Cardiac muscle cell (in vitro differentiated cells and primary cell): ENCODE results near the gene SLC12A5. TPM values are rescaled to one million over a fixed set of nuclear protein-coding genes. Genes with fewer than 3 reads are reported as not detected.

ENCODE experiments used
- DNase-seq, 2 donors: peaks; one replicate each; pipeline versions ENCODE4 v3.0.0 to v3.0.0-alpha.2; 2010 to 2017; ENCODE audit warnings: low read depth in 1 of 2, low spot score in 1 of 2
- H3K27ac ChIP-seq: fragments of 200-600 bp; sonication (generic); 2 replicates; pipeline ENCODE4 v1.5.1; 2016
- H3K27me3 ChIP-seq: fragments of 200-600 bp; sonication (generic); 2 replicates; pipeline ENCODE4 v1.6.0; 2016; ENCODE audit warnings: control low read depth
- H3K36me3 ChIP-seq: fragments of 200-600 bp; sonication (generic); 2 replicates; pipeline ENCODE4 v1.5.1; 2016; ENCODE audit warnings: control low read depth
- H3K4me1 ChIP-seq: fragments of 200-600 bp; sonication (generic); 2 replicates; pipeline ENCODE4 v1.8.1; 2017; ENCODE audit warnings: low read depth, mild to moderate bottlenecking, mixed run types
- H3K4me3 ChIP-seq: fragments of 200-600 bp; sonication (generic); 2 replicates; pipeline ENCODE4 v1.5.1; 2016; ENCODE audit warnings: mild to moderate bottlenecking
- H3K9me3 ChIP-seq: fragments of 200-600 bp; sonication (generic); 2 replicates; pipeline ENCODE4 v1.5.1; 2017; ENCODE audit warnings: low read depth, mild to moderate bottlenecking, control low read depth
- polyA plus RNA-seq: library from polyadenylated mRNA; unstranded; fragments of >200 nt; fragmentation: Nextera tagmentation; extraction: Ambion mirVana; gene quantifications from 2 replicates; pipeline ENCODE4 v1.2.1, GENCODE V29; 2016
- total RNA-seq: library from RNA; depleted of rRNA; stranded (reverse); fragments of >200 nt; gene quantifications from 2 replicates; pipeline ENCODE4 v1.2.3, GENCODE V29; 2016
- TF ChIP-seq, protein P1 (sequence below): IDR thresholded peaks from 2 replicates; pipeline ENCODE4 v1.5.1; 2012; ENCODE audit warnings: low read depth, mild to moderate bottlenecking, low read length

SLC12A5 gene
- total and polyA plus RNA-seq, 2 experiments from 2014 or later: 8.3 to 27.9 TPM

DNA sequence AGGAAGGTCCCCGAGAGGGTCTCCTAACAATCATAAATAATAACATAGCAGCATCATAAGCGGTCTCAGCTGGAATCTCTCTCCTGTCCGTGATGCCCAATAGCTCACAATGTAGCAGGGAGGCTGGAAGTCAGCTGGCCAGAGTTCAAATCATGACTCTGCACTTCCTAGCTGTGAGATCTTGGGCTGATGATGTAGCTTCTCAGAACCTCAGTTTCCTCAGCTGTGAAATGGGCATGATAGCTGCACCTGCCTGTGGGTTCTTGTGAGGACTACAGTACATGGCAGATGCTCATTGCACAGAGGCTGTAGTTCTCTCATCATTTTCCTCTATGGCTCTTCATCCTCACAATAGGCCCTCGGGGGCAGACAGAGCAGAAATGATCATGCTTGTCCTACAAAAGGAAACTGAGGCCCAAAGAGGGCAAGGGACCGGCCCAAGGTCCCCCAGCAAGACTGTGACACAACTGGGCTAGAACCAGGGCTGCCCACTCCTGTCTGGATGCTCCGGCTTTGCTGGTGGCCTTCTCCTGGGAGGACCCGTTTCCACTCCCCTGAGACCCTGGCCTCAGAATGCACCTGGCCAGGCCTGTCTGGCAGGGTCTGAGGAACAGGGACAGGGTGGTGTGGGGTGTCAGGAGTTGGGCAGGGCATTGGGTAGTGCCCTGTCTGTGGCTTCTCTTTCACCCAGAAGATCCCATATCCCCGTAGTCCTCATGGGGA is 17.7 kb downstream of the SLC12A5 start:
- H3K9me3 ChIP-seq: no peaks in the 10 kb centered on the region

DNA sequence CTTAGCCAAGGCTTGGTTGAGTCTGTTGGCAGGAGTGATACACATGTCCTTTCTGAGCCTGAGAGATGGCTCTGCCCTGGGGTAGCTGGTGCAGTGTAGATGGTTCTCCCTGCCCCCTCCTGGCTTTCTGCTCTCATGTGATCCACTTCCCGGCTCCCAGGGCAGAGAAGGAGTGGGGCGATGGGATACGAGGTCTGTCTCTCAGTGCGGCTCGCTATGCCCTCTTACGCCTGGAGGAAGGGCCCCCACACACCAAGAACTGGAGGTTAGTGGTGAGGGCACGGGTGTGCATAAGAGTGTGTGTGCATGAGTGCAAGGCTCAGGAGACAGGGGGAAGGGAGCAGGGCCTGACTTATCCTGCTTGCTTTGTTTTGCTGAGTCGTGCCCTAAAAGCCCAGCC is 18.8 kb downstream of the SLC12A5 start:
- H3K27ac ChIP-seq: no peak overlapping the region
- no peak for DNase-seq
- peaks cover 47% of the 10 kb centered on the region for H3K27me3 ChIP-seq
- no peaks in the 10 kb centered on the region for H3K9me3 ChIP-seq
- no peak overlapping the region for H3K4me3 ChIP-seq
- no peaks in the 10 kb centered on the region for H3K36me3 ChIP-seq
- TF ChIP-seq, protein P1, sequence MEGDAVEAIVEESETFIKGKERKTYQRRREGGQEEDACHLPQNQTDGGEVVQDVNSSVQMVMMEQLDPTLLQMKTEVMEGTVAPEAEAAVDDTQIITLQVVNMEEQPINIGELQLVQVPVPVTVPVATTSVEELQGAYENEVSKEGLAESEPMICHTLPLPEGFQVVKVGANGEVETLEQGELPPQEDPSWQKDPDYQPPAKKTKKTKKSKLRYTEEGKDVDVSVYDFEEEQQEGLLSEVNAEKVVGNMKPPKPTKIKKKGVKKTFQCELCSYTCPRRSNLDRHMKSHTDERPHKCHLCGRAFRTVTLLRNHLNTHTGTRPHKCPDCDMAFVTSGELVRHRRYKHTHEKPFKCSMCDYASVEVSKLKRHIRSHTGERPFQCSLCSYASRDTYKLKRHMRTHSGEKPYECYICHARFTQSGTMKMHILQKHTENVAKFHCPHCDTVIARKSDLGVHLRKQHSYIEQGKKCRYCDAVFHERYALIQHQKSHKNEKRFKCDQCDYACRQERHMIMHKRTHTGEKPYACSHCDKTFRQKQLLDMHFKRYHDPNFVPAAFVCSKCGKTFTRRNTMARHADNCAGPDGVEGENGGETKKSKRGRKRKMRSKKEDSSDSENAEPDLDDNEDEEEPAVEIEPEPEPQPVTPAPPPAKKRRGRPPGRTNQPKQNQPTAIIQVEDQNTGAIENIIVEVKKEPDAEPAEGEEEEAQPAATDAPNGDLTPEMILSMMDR: no peak
- no peaks in the 10 kb centered on the region for H3K4me1 ChIP-seq

More for the DNA sequence above, 17.7 kb downstream of the SLC12A5 start:
- H3K36me3 ChIP-seq: no peaks in the 10 kb centered on the region
- H3K27ac ChIP-seq: no peak overlapping the region
- DNase-seq: no peak
- TF ChIP-seq, protein P1: no peak
- no peaks in the 10 kb centered on the region for H3K4me1 ChIP-seq
- peaks cover 37% of the 10 kb centered on the region for H3K27me3 ChIP-seq
- H3K4me3 ChIP-seq: no peak overlapping the region

DNA sequence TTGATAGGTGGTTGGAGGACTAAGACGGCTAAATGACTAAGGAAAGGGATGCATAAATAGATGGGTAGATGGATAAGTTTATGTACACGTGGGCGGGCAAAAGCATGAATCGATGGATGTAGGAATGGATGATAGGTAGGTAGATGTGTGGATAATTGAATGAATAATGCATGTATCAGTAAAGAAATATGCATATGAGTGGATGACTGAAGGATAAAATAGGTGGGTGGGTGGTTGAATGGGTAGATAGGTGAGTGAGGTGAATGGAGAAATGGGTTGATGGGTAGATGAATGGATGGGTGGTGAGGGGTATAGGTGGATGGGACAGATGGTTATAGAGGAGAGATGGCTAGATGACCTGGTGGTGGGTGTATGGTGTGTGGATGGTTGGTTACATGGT is 20.2 kb downstream of the SLC12A5 start:
- Histone ChIP-seq H3K4me1 (no peaks in the 10 kb centered on the region), H3K27me3 (peaks cover 58% of the 10 kb centered on the region), H3K27ac (no peak overlapping the region), H3K36me3 (no peaks in the 10 kb centered on the region), H3K9me3 (no peaks in the 10 kb centered on the region), H3K4me3 (no peak overlapping the region)
- DNase-seq: no peak
- TF ChIP-seq, protein P1: no peak

DNA sequence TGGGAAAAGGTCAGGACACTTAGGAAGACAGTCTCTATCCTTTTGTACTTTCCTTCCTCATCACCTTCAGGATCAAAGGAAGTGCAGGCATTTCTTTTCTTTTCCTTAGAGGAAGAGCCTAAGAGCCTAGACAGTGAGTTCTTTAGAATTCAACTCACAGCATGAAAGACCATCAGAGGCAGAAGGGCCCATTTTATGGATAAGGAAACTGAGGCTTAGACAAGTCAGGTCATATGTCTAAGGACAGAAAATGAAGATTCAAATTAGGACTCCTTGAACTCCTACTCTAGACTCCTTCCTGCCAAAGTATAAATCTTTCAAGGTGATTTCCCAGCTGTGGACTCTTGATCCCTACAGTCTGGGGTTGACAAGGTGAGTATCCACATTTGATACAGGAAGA is 20.8 kb downstream of the SLC12A5 start:
- Histone ChIP-seq H3K36me3 (no peaks in the 10 kb centered on the region), H3K9me3 (no peaks in the 10 kb centered on the region), H3K4me3 (no peak overlapping the region), H3K27me3 (peaks cover 59% of the 10 kb centered on the region), H3K27ac (no peak overlapping the region), H3K4me1 (no peaks in the 10 kb centered on the region)
- TF ChIP-seq, protein P1: no peak
- DNase-seq: no peak

DNA sequence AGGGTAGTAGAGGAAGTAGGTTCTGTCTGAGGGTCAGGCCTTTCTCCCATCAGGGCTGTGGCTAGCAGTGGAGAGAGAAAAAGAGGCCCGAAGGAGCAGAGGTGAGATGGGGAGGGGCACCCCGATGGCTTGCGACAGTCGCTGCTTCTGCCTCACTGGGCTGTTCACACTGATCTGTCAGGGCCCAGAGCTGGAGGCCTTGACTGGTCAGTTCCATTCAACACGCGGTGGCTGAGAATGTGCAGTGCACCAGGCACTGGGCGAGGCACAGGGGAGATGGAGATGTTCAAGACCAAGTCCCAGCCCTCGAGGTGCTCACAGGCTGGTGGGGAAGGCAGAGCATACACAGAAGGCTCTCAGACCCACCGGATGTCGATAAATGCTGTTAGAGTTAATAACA is 21.4 kb downstream of the SLC12A5 start:
- Histone ChIP-seq H3K27me3 (peaks cover 61% of the 10 kb centered on the region), H3K4me1 (no peaks in the 10 kb centered on the region), H3K27ac (no peak overlapping the region), H3K4me3 (no peak overlapping the region), H3K9me3 (no peaks in the 10 kb centered on the region), H3K36me3 (no peaks in the 10 kb centered on the region)
- TF ChIP-seq, protein P1: no peak
- no peak for DNase-seq
